ENCODE measurements around the gene FNDC4. TPM values are rescaled to one million over a fixed set of nuclear protein-coding genes. Genes with fewer than 3 reads are reported as not detected.

FNDC4 gene
- total RNA-seq, 1 donor from 2014 or later = 10.5 TPM

DNA sequence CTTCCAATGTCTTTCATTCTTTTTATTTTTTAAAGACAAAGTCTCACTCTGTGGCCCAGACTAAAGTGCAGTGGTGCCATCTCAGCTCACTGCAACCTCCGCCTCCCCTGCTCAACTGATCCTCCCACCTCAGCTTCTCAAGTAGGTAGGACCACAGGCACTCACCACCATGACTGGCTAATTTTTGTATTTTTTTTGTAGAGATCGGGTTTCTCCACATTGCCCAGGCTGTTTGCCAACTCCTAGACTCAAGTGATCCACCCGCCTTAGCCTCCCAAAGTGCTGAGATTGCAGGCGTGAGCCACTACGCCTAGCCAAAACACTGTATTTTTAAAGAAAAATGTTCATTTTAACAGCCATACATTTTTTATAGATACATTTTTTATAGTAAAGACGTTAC is 14.3 kb upstream of the FNDC4 start:
- Mint-ChIP-seq H3K27ac (ENCODE audit: unreplicated experiment) (no peak overlapping the region), H3K4me3 (ENCODE audit: unreplicated experiment) (no peak overlapping the region), H3K4me1 (ENCODE audit: unreplicated experiment) (peaks cover 4% of the 10 kb centered on the region), H3K9me3 (ENCODE audit: unreplicated experiment) (no peaks in the 10 kb centered on the region), H3K27me3 (ENCODE audit: unreplicated experiment) (peaks cover 31% of the 10 kb centered on the region), H3K36me3 (ENCODE audit: unreplicated experiment) (no peaks in the 10 kb centered on the region)
- TF ChIP-seq, protein P1, sequence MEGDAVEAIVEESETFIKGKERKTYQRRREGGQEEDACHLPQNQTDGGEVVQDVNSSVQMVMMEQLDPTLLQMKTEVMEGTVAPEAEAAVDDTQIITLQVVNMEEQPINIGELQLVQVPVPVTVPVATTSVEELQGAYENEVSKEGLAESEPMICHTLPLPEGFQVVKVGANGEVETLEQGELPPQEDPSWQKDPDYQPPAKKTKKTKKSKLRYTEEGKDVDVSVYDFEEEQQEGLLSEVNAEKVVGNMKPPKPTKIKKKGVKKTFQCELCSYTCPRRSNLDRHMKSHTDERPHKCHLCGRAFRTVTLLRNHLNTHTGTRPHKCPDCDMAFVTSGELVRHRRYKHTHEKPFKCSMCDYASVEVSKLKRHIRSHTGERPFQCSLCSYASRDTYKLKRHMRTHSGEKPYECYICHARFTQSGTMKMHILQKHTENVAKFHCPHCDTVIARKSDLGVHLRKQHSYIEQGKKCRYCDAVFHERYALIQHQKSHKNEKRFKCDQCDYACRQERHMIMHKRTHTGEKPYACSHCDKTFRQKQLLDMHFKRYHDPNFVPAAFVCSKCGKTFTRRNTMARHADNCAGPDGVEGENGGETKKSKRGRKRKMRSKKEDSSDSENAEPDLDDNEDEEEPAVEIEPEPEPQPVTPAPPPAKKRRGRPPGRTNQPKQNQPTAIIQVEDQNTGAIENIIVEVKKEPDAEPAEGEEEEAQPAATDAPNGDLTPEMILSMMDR (IDR thresholded peaks at IDR 0.05) = no peak
- no peak for DNase-seq (ENCODE audit: extremely low spot score, unreplicated experiment)

DNA sequence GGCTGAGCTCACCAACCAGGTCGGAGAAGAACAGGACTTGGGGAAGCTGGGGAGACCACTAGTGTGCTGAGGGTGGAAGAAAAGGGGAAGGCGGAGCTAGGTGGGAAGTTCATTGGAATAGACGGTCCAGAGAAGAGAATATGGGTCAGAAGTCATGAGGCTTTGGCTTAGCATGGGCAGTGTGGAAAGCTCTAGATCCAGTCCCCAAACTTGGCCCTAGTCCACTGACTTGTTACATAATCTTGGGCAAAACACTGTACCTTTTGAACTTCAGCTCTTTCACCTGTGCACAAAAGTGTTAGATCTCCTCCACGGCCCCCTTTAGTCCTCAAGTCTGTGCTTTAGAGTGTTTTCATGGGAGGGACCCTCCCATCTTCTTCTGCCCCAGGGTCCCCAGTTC is 12.3 kb upstream of the FNDC4 start:
- Mint-ChIP-seq H3K36me3 (ENCODE audit: unreplicated experiment) (no peaks in the 10 kb centered on the region), H3K4me1 (ENCODE audit: unreplicated experiment) (peaks cover 4% of the 10 kb centered on the region), H3K9me3 (ENCODE audit: unreplicated experiment) (no peaks in the 10 kb centered on the region), H3K27me3 (ENCODE audit: unreplicated experiment) (peaks cover 22% of the 10 kb centered on the region), H3K27ac (ENCODE audit: unreplicated experiment) (no peak overlapping the region), H3K4me3 (ENCODE audit: unreplicated experiment) (no peak overlapping the region)
- DNase-seq (ENCODE audit: extremely low spot score, unreplicated experiment) = no peak
- TF ChIP-seq, protein P1 (IDR thresholded peaks at IDR 0.05) = no peak

DNA sequence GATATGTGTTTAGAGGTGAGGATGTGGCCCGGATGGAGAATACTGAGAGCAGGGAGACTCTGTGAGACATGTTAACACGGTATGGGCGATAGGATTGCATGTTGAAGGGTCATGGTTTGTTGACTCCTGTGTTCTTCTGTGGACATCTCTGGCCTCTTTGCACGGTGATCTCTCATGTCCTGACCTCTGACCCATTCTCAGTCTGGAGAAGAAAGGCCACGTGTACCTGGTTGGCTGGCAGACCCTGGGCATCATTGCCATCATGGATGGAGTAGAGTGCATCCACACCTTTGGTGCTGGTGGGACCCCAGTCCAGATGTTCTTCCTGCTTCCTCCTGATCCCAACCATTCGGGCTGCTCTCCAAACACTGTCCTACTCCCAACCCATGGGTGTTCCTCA is 11.6 kb upstream of the FNDC4 start:
- Mint-ChIP-seq H3K36me3 (ENCODE audit: unreplicated experiment) (no peaks in the 10 kb centered on the region), H3K4me1 (ENCODE audit: unreplicated experiment) (peaks cover 4% of the 10 kb centered on the region), H3K9me3 (ENCODE audit: unreplicated experiment) (no peaks in the 10 kb centered on the region), H3K4me3 (ENCODE audit: unreplicated experiment) (no peak overlapping the region), H3K27me3 (ENCODE audit: unreplicated experiment) (peaks cover 24% of the 10 kb centered on the region), H3K27ac (ENCODE audit: unreplicated experiment) (no peak overlapping the region)
- DNase-seq (ENCODE audit: extremely low spot score, unreplicated experiment) = no peak
- TF ChIP-seq, protein P1 (IDR thresholded peaks at IDR 0.05) = no peak

DNA sequence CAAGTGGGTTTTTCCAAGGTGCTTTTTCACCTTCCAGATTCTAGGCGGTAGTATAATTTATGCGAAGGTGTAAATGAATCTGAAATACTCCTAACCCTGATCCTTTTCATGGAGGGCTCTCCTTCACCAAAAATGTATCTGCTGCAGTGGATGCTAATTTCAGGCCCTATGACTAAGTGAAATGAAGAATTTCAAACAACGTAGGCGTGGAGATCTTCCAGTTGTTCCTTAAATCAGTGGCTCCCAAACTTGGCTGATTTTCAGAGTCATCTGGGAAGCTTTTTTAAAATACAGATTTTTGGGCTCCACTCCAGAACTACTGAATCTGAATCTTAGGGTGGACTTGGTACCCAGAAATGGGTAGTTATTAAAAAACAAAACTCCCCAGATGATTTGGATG is 7.1 kb upstream of the FNDC4 start:
- H3K27me3 Mint-ChIP-seq (ENCODE audit: unreplicated experiment) = peaks cover 42% of the 10 kb centered on the region
- H3K27ac Mint-ChIP-seq (ENCODE audit: unreplicated experiment) = no peak overlapping the region
- no peak for DNase-seq (ENCODE audit: extremely low spot score, unreplicated experiment)
- no peaks in the 10 kb centered on the region for H3K36me3 Mint-ChIP-seq (ENCODE audit: unreplicated experiment)
- H3K4me3 Mint-ChIP-seq (ENCODE audit: unreplicated experiment) = no peak overlapping the region
- H3K9me3 Mint-ChIP-seq (ENCODE audit: unreplicated experiment) = no peaks in the 10 kb centered on the region
- TF ChIP-seq, protein P1 (IDR thresholded peaks at IDR 0.05) = no peak
- no peaks in the 10 kb centered on the region for H3K4me1 Mint-ChIP-seq (ENCODE audit: unreplicated experiment)

DNA sequence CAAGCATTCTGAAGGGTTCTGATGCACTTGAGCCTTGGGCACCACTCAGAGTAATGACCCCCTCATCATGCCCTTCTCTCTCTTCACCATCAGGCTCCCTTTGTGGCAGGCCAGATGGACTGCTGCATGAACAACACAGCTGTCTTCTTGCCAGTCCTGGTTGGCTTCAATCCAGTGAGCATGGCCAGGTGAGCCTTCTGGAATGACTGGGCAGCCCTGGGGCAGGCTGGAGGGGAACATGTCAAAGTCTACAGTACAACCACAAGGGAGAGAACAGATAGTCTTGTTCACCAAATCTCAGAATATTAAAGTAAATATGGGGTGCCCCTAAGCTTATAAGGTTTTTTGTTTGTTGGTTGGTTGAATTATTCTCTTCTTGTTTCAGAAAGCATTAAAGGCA is 6.0 kb upstream of the FNDC4 start:
- no peak for DNase-seq (ENCODE audit: extremely low spot score, unreplicated experiment)
- no peaks in the 10 kb centered on the region for H3K36me3 Mint-ChIP-seq (ENCODE audit: unreplicated experiment)
- H3K27me3 Mint-ChIP-seq (ENCODE audit: unreplicated experiment) = peaks cover 48% of the 10 kb centered on the region
- no peaks in the 10 kb centered on the region for H3K4me1 Mint-ChIP-seq (ENCODE audit: unreplicated experiment)
- TF ChIP-seq, protein P1 (IDR thresholded peaks at IDR 0.05) = no peak
- H3K9me3 Mint-ChIP-seq (ENCODE audit: unreplicated experiment) = no peaks in the 10 kb centered on the region
- no peak overlapping the region for H3K27ac Mint-ChIP-seq (ENCODE audit: unreplicated experiment)
- no peak overlapping the region for H3K4me3 Mint-ChIP-seq (ENCODE audit: unreplicated experiment)

Measured in osteocyte (in vitro differentiated cells).